Endothelial cell of umbilical vein (primary cell): ENCODE data around the gene TMEM125. TPM values are rescaled to one million over a fixed set of nuclear protein-coding genes. Genes with fewer than 3 reads are reported as not detected.

Source experiments
- BruUV-seq: library from RNA; stranded (reverse); fragments of 400-500 nt; replicated peaks from 2 replicates; lab custom pipeline; 2021; lab: Mats Ljungman, UMichigan
- CTCF ChIA-PET: fragments of 300-600, 350-600 bp; sonication (Branson Sonifier 250); formaldehyde crosslinking; loops from one replicate; lab custom pipeline; 2021; ENCODE audit warnings: antibody characterized with exemption, inconsistent platforms; lab: Charles Lee
- POLR2A ChIA-PET: fragments of 300-600, 350-600 bp; sonication (Branson Sonifier 250); formaldehyde crosslinking; loops from one replicate; lab custom pipeline; 2021; ENCODE audit warnings: antibody characterized with exemption, inconsistent platforms; lab: Charles Lee
- DNase-seq: peaks from one replicate; pipeline ENCODE4 v3.0.0-alpha.2; 2011; ENCODE audit warnings: low read depth, low spot score
- FAIRE-seq: peaks from 2 replicates; lab custom pipeline; 2011; peaks lifted over from hg19 to GRCh38; lab: Jason Lieb, UNC
- H2AFZ ChIP-seq: 2 replicates; pipeline ENCODE4 v1.6.0; 2012; ENCODE audit warnings: low read depth, low read length, control low read depth, inconsistent platforms
- H3K27ac ChIP-seq: 2 replicates; pipeline ENCODE4 v1.5.1; 2011; ENCODE audit warnings: low read depth, mild to moderate bottlenecking, control low read depth, low read length, moderate library complexity; ENCODE audit not compliant: insufficient read depth
- H3K27me3 ChIP-seq, 2 experiments: 2 replicates each; pipeline versions ENCODE4 v1.6.0 to v1.6.1; 2011; ENCODE audit warnings: low read length in 2 of 2, mixed read lengths in 1 of 2; ENCODE audit not compliant: control insufficient read depth in 2 of 2, insufficient read depth in 2 of 2
- H3K36me3 ChIP-seq, 2 experiments: 2 replicates in 1 of 2; 3 replicates in 1 of 2; pipeline ENCODE4 v1.5.1; 2011; ENCODE audit warnings: low read length in 2 of 2, mild to moderate bottlenecking in 1 of 2, moderate library complexity in 1 of 2; ENCODE audit not compliant: control insufficient read depth in 2 of 2, insufficient read depth in 2 of 2; ENCODE audit errors: extremely low read depth in 1 of 2
- H3K4me1 ChIP-seq: 3 replicates; pipeline ENCODE4 v1.5.1; 2011; ENCODE audit warnings: mild to moderate bottlenecking, low read length; ENCODE audit not compliant: control insufficient read depth, insufficient read depth; ENCODE audit errors: extremely low read depth
- H3K4me2 ChIP-seq: 2 replicates; pipeline ENCODE4 v1.6.1; 2011; ENCODE audit warnings: low read length, control low read depth, mixed read lengths; ENCODE audit not compliant: insufficient read depth
- H3K4me3 ChIP-seq, 3 experiments: fragments of 200-600 bp in 1 of 3; sonication (generic), shearing (Covaris generic) in 1 of 3; replicated peaks in 1 of 3; 2 replicates each; pipeline ENCODE4 v1.5.1; 2011 to 2016; ENCODE audit warnings: control low read depth in 3 of 3, low read length in 3 of 3, mild to moderate bottlenecking in 2 of 3, inconsistent platforms in 1 of 3, low read depth in 1 of 3, moderate library complexity in 1 of 3; ENCODE audit not compliant: insufficient read depth in 1 of 3
- H3K79me2 ChIP-seq: 2 replicates; pipeline ENCODE4 v1.6.0; 2012; ENCODE audit warnings: low read length, inconsistent platforms; ENCODE audit not compliant: control insufficient read depth, insufficient read depth
- H3K9ac ChIP-seq: replicated peaks from 2 replicates; pipeline ENCODE3; 2011; ENCODE audit warnings: low read length, control low read depth; ENCODE audit not compliant: insufficient read depth; ENCODE audit errors: extremely low read depth
- H3K9me1 ChIP-seq: replicated peaks from 3 replicates; pipeline ENCODE4 v1.6.0; 2011; ENCODE audit warnings: mild to moderate bottlenecking, low read length; ENCODE audit not compliant: control insufficient read depth, insufficient read depth; ENCODE audit errors: extremely low read depth
- H3K9me3 ChIP-seq: replicated peaks from 2 replicates; pipeline ENCODE4 v1.5.1; 2012; ENCODE audit warnings: low read length, inconsistent platforms; ENCODE audit not compliant: control insufficient read depth, insufficient read depth
- H4K20me1 ChIP-seq: replicated peaks from 2 replicates; pipeline ENCODE3; 2011; ENCODE audit warnings: mild to moderate bottlenecking, low read length; ENCODE audit not compliant: control insufficient read depth, insufficient read depth; ENCODE audit errors: extremely low read depth
- CTCF ChIP-seq, 2 donors: IDR thresholded peaks; 1 replicate in 1 of 2; 2 replicates in 1 of 2; pipeline ENCODE4 v1.5.1; 2011; ENCODE audit warnings: low read length in 2 of 2, mild to moderate bottlenecking in 2 of 2, moderate library complexity in 2 of 2, control low read depth in 1 of 2, inconsistent platforms in 1 of 2, low read depth in 1 of 2; ENCODE audit not compliant: insufficient read depth in 1 of 2; ENCODE audit errors: extremely low read depth in 1 of 2
- EZH2 ChIP-seq: IDR thresholded peaks from 2 replicates; pipeline ENCODE4 v1.6.1; 2012; ENCODE audit warnings: borderline replicate concordance, low read depth, mild to moderate bottlenecking, moderate library complexity, low read length, inconsistent platforms; ENCODE audit not compliant: severe bottlenecking
- FOS ChIP-seq: IDR thresholded peaks from 2 replicates; pipeline ENCODE4 v1.6.1; 2011; ENCODE audit warnings: mild to moderate bottlenecking, low read length, moderate library complexity, borderline replicate concordance; ENCODE audit not compliant: insufficient read depth
- GATA2 ChIP-seq: IDR thresholded peaks from 2 replicates; pipeline ENCODE4 v1.7.0; 2011; ENCODE audit warnings: low read depth, mild to moderate bottlenecking, moderate library complexity, mixed read lengths, low read length; ENCODE audit not compliant: insufficient read length, insufficient read depth
- JUN ChIP-seq: IDR thresholded peaks from 2 replicates; pipeline ENCODE4 v1.6.1; 2011; ENCODE audit warnings: borderline replicate concordance, low read depth; ENCODE audit not compliant: insufficient read length, insufficient read depth
- MAX ChIP-seq: IDR thresholded peaks from 2 replicates; pipeline ENCODE4 v1.6.1; 2011; ENCODE audit not compliant: insufficient read depth, insufficient read length
- MYC ChIP-seq: IDR thresholded peaks from one replicate; pipeline ENCODE4 v1.6.1; 2011; ENCODE audit warnings: mild to moderate bottlenecking, low read depth, low read length
- POLR2A ChIP-seq: IDR thresholded peaks from 2 replicates; pipeline ENCODE4 v1.6.1; 2012; ENCODE audit warnings: low read depth, mild to moderate bottlenecking, control low read depth, low read length
- POLR2AphosphoS5 ChIP-seq: IDR thresholded peaks from 2 replicates; pipeline ENCODE4 v1.6.1; 2012; ENCODE audit warnings: low read depth, mild to moderate bottlenecking, control low read depth, low read length, moderate library complexity; ENCODE audit not compliant: insufficient read depth
- dilution Hi-C: fragments of 300-500 bp; cut with MboI; formaldehyde crosslinking; loops from one replicate; pipeline ENCODE4 v1.15.0; 2019; ENCODE audit warnings: low sequenced_read_pairs; ENCODE audit not compliant: extremely low pct_ligation_motif_present
- intact Hi-C: fragments of 100-400 bp; cut with micrococcal nuclease; formaldehyde crosslinking; loops from one replicate; pipeline ENCODE4 v1.10.0; 2022
- polyA plus RNA-seq, 4 experiments: library from polyadenylated mRNA; depleted of rRNA in 3 of 4; stranded (reverse) in 3 of 4; unstranded in 1 of 4; fragments of >200 nt; gene quantifications; 2 replicates each; pipeline versions ENCODE4 v1.2.1 to v1.2.3, GENCODE V29; 2011 to 2012; ENCODE audit warnings: missing spikeins in 1 of 4
- total RNA-seq: library from RNA; stranded (reverse); gene quantifications from 2 replicates; pipeline ENCODE4 v1.2.3, GENCODE V29; 2021

Gene TMEM125
- total and polyA plus RNA-seq, 2 donors (not counting 3 experiments of a cell fraction or from before 2014, with no cell fraction given) = 0.17 TPM; not detected in 1

DNA sequence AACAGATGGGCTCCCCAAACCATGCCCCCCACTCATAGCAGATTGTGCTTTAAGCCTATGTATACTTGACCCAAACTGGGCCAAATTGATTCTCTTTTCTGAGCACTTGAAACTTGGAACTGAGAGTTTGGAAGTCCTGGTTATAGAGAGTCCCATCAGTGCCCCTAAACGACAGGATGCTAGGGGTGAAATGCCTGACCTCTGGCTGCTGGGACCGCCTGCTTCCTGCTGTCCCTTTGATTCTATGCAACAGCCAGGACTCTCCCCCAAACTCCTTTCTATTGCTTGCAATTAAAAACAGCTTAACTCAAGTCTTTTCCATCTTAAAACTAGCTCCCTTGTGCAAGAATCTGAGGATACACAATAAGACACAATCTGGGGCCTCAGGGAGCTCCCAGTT, 10.9 kb downstream of the TMEM125 start:
- POLR2A ChIA-PET = interaction anchor here (0.6 kb wide), 2 partner anchors 20 to 154 kb away, joined by 3 to 10 read pairs; partner anchors contain the start of gene TIE1

More for the DNA sequence above, 10.9 kb downstream of the TMEM125 start:
- Histone ChIP-seq H3K27me3 (no peaks in the 10 kb centered on the region), H4K20me1 (no peaks in the 10 kb centered on the region), H3K9me3 (no peaks in the 10 kb centered on the region), H3K9me1 (no peaks in the 10 kb centered on the region), H3K4me3 (no peak overlapping the region), H3K9ac (no peak overlapping the region), H3K36me3 (no peaks in the 10 kb centered on the region), H3K79me2 (no peaks in the 10 kb centered on the region), H3K4me2 (no peak overlapping the region), H3K4me1 (no peaks in the 10 kb centered on the region), H2AFZ (no peak overlapping the region), H3K27ac (no peak overlapping the region)
- no peak for TF ChIP-seq MYC
- no peak for TF ChIP-seq EZH2
- TF ChIP-seq GATA2 = no peak
- TF ChIP-seq JUN = no peak
- TF ChIP-seq CTCF (IDR thresholded peaks at IDR 0.05; ENCODE audit: extremely low read depth in 1 of 2, insufficient read depth in 1 of 2, low read depth in 1 of 2, low read length in 2 of 2) = no peak
- TF ChIP-seq MAX = no peak
- TF ChIP-seq POLR2AphosphoS5 = no peak
- no peak for TF ChIP-seq POLR2A
- no peak for TF ChIP-seq FOS
- DNase-seq = no peak
- intact Hi-C loops = no loop called here
- no TSS peak for BruUV-seq
- CTCF ChIA-PET = interaction anchor here (1.4 to 1.5 kb wide), 2 partner anchors 14 to 22 kb away, joined by 3 to 6 read pairs; no protein-coding TSS in a partner anchor
- dilution Hi-C loops = no loop called here
- no peak for FAIRE-seq
